ENCODE results near the gene ATG9A.
"Not testable (repeated sequence)": the region's sequence is repeated elsewhere in the genome, so short reads cannot be mapped to it uniquely, and the experiment has no call there.

ATG9A gene

DNA sequence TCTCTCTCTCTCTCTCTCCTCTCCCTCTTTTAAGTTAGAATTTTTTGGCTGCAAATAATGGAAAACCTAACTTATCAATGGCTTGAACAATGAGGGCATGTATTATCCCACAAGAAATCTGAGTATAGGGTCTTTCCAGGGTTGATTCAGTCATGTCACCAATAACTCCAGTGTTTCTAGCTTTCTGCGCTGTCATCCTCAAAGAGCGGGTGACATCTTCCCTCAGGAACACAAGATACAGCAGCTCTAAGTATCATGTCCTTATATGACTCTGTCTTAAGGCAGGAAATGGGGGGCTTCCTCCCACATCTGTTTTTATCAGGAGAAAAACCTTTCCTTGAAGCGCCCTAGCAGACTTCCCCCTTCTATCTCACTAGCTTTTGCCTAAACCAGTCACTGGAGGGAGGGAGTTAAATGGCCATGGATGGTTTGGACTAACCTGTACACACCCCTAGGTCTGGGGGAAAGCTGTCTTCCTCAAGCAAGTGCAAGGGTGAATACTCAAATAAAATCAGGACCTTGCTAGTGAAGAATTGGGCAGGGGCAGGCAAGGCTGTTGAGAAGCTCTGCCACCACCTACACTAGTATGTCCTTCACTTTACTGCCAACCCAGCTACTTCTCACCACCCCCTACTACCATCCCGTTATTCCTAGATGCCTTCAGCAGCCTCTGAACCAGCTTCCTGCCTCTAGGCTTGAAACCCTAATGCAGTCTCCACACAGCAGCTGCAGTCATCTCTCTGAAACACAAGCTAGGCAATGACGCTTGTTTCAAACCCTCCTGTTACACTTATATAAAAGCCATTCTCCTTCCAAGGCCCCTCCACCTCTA lies 31.8 kb upstream of the ATG9A start:
- Histone ChIP-seq H3K27ac (ENCODE audit: low read depth, low read length) (no peak overlapping the region), H3F3A (ENCODE audit: insufficient read depth) (no peaks in the 10 kb centered on the region), H3K4me3 (ENCODE audit: insufficient read depth, low read length, poor library complexity, severe bottlenecking) (no peak overlapping the region), H3K9me3 (ENCODE audit: insufficient read depth, low read length) (no peaks in the 10 kb centered on the region), H4K20me1 (ENCODE audit: low read depth, low read length) (no peaks in the 10 kb centered on the region), H3K9me2 (replicated peaks; ENCODE audit: insufficient read depth, low read length) (no peaks in the 10 kb centered on the region), H3K4me2 (ENCODE audit: low read depth, low read length, poor library complexity, severe bottlenecking) (no peak overlapping the region), H2AFZ (ENCODE audit: low read depth, low read length, severe bottlenecking) (no peak overlapping the region), H3K79me2 (ENCODE audit: insufficient read depth, low read length) (no peaks in the 10 kb centered on the region), H3K9ac (ENCODE audit: low read length) (no peak overlapping the region), H3K27me3 (ENCODE audit: low read length) (no peaks in the 10 kb centered on the region), H3K36me3 (ENCODE audit: low read length) (no peaks in the 10 kb centered on the region)
- TF ChIP-seq EZH2phosphoT487 (conservative IDR thresholded peaks at IDR 0.05; ENCODE audit: low read length), result no peak
- TF ChIP-seq, protein P1, sequence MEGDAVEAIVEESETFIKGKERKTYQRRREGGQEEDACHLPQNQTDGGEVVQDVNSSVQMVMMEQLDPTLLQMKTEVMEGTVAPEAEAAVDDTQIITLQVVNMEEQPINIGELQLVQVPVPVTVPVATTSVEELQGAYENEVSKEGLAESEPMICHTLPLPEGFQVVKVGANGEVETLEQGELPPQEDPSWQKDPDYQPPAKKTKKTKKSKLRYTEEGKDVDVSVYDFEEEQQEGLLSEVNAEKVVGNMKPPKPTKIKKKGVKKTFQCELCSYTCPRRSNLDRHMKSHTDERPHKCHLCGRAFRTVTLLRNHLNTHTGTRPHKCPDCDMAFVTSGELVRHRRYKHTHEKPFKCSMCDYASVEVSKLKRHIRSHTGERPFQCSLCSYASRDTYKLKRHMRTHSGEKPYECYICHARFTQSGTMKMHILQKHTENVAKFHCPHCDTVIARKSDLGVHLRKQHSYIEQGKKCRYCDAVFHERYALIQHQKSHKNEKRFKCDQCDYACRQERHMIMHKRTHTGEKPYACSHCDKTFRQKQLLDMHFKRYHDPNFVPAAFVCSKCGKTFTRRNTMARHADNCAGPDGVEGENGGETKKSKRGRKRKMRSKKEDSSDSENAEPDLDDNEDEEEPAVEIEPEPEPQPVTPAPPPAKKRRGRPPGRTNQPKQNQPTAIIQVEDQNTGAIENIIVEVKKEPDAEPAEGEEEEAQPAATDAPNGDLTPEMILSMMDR (IDR thresholded peaks at IDR 0.05; ENCODE audit: insufficient read depth, low read length, poor library complexity, severe bottlenecking), result no peak

DNA sequence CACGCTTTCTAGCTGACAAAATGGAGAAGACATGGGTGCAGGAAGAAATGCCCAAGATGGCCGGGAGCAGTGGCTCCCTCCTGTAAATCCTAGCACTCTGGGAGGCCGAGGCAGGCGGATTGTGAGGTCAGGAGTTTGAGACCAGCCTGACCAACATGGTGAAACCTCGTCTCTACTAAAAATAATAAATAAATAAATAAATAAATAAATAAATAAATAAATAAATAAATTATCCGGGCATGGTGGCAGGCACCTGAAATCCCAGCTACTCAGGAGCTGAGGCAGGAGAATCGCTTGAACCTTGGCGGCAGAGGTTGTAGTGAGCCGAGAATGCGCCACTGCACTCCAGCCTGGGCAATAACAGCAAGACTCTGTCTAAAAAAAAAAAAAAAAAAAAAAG lies 29.5 kb upstream of the ATG9A start:
- not testable (repeated sequence) for H3K4me3 ChIP-seq (ENCODE audit: insufficient read depth, low read length, poor library complexity, severe bottlenecking); H3K4me2 ChIP-seq (ENCODE audit: low read depth, low read length, poor library complexity, severe bottlenecking); H3K36me3 ChIP-seq (ENCODE audit: low read length); H3K27me3 ChIP-seq (ENCODE audit: low read length); H3K79me2 ChIP-seq (ENCODE audit: insufficient read depth, low read length); H3K9me2 ChIP-seq (replicated peaks; ENCODE audit: insufficient read depth, low read length); H2AFZ ChIP-seq (ENCODE audit: low read depth, low read length, severe bottlenecking); H4K20me1 ChIP-seq (ENCODE audit: low read depth, low read length); H3K9ac ChIP-seq (ENCODE audit: low read length); H3F3A ChIP-seq (ENCODE audit: insufficient read depth); H3K27ac ChIP-seq (ENCODE audit: low read depth, low read length); H3K9me3 ChIP-seq (ENCODE audit: insufficient read depth, low read length)

DNA sequence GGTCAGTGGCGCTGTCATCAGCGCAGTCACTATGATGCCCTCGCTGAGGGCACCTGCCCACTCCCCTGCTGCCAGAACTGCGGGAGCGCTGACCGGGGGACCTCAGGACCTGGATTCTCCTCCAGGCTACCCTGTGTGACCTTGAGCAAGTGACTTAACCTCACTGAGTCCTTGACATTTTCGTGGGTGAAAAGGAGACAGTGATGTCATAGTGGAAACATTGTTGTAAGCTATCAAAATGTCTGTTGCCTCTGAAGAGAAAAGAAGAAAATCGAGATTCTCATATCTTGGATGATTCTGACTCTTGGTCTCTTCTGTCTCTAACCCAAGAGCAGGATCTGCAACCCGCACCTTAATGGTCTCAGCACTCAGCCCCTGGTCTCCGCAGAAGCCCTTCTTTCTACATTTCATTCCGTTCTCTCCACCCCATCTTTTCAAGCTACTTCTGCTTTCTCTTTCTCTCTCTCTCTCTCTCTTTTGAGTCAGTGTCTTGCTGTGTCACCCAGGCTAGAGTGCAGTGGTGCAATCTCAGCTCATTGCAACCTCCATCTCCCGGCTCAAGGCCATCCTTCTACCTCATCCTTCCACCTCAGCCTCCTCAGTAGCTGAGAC lies 25.3 kb upstream of the ATG9A start:
- Histone ChIP-seq H3K27me3 (ENCODE audit: low read length) (no peaks in the 10 kb centered on the region), H4K20me1 (ENCODE audit: low read depth, low read length) (no peaks in the 10 kb centered on the region), H3K9me2 (replicated peaks; ENCODE audit: insufficient read depth, low read length) (no peaks in the 10 kb centered on the region), H3F3A (ENCODE audit: insufficient read depth) (peaks cover 8% of the 10 kb centered on the region), H3K27ac (ENCODE audit: low read depth, low read length) (peak overlapping the region; percentile 55), H3K4me3 (ENCODE audit: insufficient read depth, low read length, poor library complexity, severe bottlenecking) (peak overlapping the region; percentile 63), H3K79me2 (ENCODE audit: insufficient read depth, low read length) (peaks cover 20% of the 10 kb centered on the region; the same call in 1 of the 2 replicates), H2AFZ (ENCODE audit: low read depth, low read length, severe bottlenecking) (peak overlapping the region; percentile 66), H3K9me3 (ENCODE audit: insufficient read depth, low read length) (no peaks in the 10 kb centered on the region), H3K4me2 (ENCODE audit: low read depth, low read length, poor library complexity, severe bottlenecking) (peak overlapping the region; percentile 70), H3K36me3 (ENCODE audit: low read length) (no peaks in the 10 kb centered on the region), H3K9ac (ENCODE audit: low read length) (peak overlapping the region; percentile 72)
- TF ChIP-seq EZH2phosphoT487 (conservative IDR thresholded peaks at IDR 0.05; ENCODE audit: low read length), result no peak
- TF ChIP-seq, protein P1 (IDR thresholded peaks at IDR 0.05; ENCODE audit: insufficient read depth, low read length, poor library complexity, severe bottlenecking), result no peak

All from SU-DHL-6 (cell line).